Uterus (tissue), 4 donors: ENCODE data around the gene L1TD1. TPM values are rescaled to one million over a fixed set of nuclear protein-coding genes. Genes with fewer than 3 reads are reported as not detected.
"Not testable (repeated sequence)": the region's sequence is repeated elsewhere in the genome, so short reads cannot be mapped to it uniquely, and the experiment has no call there.

Source experiments
- DNase-seq, 2 donors: peaks; one replicate each; pipeline ENCODE4 v3.0.0-alpha.2; 2019 to 2020
- H3K27ac ChIP-seq, 2 donors: fragments of 200-600 bp; sonication (generic); 1 replicate in 1 of 2; 2 replicates in 1 of 2; pipeline ENCODE4 v1.5.1; 2016 to 2018
- H3K27me3 ChIP-seq, 2 donors: fragments of 200-600 bp; sonication (generic); one replicate each; pipeline ENCODE4 v1.5.1; 2018 to 2019; ENCODE audit warnings: control low read depth in 1 of 2
- H3K36me3 ChIP-seq, 2 donors: fragments of 200-600 bp; sonication (generic); one replicate each; pipeline ENCODE4 v1.5.1; 2019; ENCODE audit warnings: control low read depth in 1 of 2
- H3K4me1 ChIP-seq, 2 donors: fragments of 200-600 bp; sonication (generic); one replicate each; pipeline ENCODE4 v1.5.1; 2018 to 2019; ENCODE audit warnings: control low read depth in 1 of 2
- H3K4me3 ChIP-seq, 2 donors: fragments of 200-600 bp; sonication (generic); 1 replicate in 1 of 2; 2 replicates in 1 of 2; pipeline ENCODE4 v1.5.1; 2018 to 2019; ENCODE audit warnings: mild to moderate bottlenecking in 1 of 2
- H3K9me3 ChIP-seq, 2 donors: fragments of 200-600 bp; sonication (generic); one replicate each; pipeline ENCODE4 v1.5.1; 2019; ENCODE audit warnings: control low read depth in 1 of 2
- POLR2A ChIP-seq, 2 donors: fragments of 450-650 bp; IDR thresholded peaks; one replicate each; pipeline ENCODE4 v1.6.1; 2016; ENCODE audit warnings: antibody characterized with exemption in 2 of 2, mild to moderate bottlenecking in 1 of 2, moderate library complexity in 1 of 2
- intact Hi-C: fragments of 100-400 bp; cut with DNase I; formaldehyde crosslinking; loops from one replicate; pipeline ENCODE4 v1.15.1; 2023; ENCODE audit warnings: low total_unique reads
- total RNA-seq, 4 donors: library from RNA; depleted of rRNA in 3 of 4; stranded (reverse); fragments of >200 nt in 3 of 4; gene quantifications; one replicate each; pipeline versions ENCODE4 v1.1.0 to v1.2.4, GENCODE V29; 2014 to 2023
- TF ChIP-seq, protein P1 (sequence below), 4 experiments: fragments of 200-600 bp in 2 of 4; fragments of 450-650 bp in 2 of 4; sonication (generic) in 2 of 4; IDR thresholded peaks; one replicate each; pipeline ENCODE4 v1.5.1; 2016 to 2019; ENCODE audit warnings: antibody characterized with exemption in 4 of 4, mild to moderate bottlenecking in 2 of 4, moderate library complexity in 1 of 4
- donor health status: DM: yes; HTN: yes; CAD: no.

The L1TD1 gene
- total RNA-seq, 4 donors from 2014 or later: 0.40 to 4.5 TPM; not detected in 2

DNA sequence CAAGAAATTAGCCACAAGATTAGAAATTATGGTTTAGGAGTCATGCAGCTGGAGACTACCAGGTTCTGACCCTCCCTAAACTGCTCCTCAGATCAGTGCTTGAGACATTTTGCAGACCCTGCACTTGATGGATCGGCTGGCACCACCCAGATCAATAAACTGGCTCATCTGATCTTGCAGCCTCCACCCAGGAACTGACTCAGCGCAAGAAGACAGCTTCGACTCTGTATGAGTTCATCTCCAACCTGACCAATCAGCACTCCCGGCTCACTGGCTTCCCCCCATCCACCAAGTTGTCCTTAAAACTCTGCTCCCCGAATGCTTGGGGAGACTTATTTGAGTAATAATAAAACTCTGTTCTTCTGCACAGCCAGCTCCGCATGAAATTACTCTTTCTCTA, 40.0 kb downstream of the L1TD1 start:
- H3K4me1 ChIP-seq: no peaks in the 10 kb centered on the region
- H3K27ac ChIP-seq: no peak overlapping the region
- no peaks in the 10 kb centered on the region for H3K9me3 ChIP-seq
- intact Hi-C loops: no loop called here
- no peaks in the 10 kb centered on the region for H3K27me3 ChIP-seq
- TF ChIP-seq POLR2A (IDR thresholded peaks at IDR 0.05): no peak
- H3K4me3 ChIP-seq: no peak overlapping the region
- no peaks in the 10 kb centered on the region for H3K36me3 ChIP-seq
- no peak for DNase-seq

DNA sequence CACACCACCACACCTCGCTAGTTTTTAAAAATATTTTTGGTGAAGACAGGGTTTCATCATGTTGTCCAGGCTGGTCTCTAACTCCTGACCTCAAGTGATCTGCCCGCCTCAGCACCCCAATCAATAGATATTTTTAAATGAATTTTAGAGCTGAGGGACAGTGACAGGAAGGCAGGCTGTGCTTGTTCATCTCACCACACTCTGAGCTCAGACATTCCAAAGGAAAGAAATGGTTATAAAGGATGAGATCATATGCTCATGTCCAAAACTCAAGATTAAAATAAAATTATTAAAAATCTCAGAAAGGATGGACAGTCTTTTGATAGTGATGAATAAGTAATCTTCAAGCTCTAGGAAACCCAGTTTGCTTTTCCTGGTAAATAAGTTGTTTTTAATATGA, 40.9 kb downstream of the L1TD1 start:
- DNase-seq: no peak
- intact Hi-C loops: no loop called here
- TF ChIP-seq, protein P1, sequence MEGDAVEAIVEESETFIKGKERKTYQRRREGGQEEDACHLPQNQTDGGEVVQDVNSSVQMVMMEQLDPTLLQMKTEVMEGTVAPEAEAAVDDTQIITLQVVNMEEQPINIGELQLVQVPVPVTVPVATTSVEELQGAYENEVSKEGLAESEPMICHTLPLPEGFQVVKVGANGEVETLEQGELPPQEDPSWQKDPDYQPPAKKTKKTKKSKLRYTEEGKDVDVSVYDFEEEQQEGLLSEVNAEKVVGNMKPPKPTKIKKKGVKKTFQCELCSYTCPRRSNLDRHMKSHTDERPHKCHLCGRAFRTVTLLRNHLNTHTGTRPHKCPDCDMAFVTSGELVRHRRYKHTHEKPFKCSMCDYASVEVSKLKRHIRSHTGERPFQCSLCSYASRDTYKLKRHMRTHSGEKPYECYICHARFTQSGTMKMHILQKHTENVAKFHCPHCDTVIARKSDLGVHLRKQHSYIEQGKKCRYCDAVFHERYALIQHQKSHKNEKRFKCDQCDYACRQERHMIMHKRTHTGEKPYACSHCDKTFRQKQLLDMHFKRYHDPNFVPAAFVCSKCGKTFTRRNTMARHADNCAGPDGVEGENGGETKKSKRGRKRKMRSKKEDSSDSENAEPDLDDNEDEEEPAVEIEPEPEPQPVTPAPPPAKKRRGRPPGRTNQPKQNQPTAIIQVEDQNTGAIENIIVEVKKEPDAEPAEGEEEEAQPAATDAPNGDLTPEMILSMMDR (IDR thresholded peaks at IDR 0.05): no peak
- TF ChIP-seq POLR2A (IDR thresholded peaks at IDR 0.05): no peak
- Histone ChIP-seq H3K4me3 (no peak overlapping the region), H3K4me1 (no peaks in the 10 kb centered on the region), H3K36me3 (no peaks in the 10 kb centered on the region), H3K27me3 (no peaks in the 10 kb centered on the region), H3K9me3 (no peaks in the 10 kb centered on the region), H3K27ac (no peak overlapping the region)

DNA sequence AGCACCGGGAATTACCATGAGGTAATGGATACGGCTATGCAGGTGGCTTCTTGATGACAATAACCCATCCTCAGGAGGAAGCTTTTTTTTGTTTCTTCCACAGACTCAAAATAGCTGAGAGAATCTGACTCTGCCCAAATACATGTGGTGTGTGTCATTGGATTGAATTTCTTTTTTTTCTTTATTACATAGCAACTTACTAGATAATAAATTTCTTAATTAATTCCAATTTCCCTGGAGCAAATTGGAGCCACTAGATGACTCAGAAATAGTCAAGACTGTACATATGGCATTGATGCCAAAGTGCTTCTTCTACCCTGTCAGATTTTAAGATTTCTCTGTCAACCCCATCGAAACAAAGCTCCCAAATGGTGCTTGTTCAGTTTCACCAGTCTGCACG, 42.7 kb downstream of the L1TD1 start:
- H3K36me3 ChIP-seq: no peaks in the 10 kb centered on the region
- no peaks in the 10 kb centered on the region for H3K4me1 ChIP-seq
- H3K4me3 ChIP-seq: no peak overlapping the region
- TF ChIP-seq, protein P1 (IDR thresholded peaks at IDR 0.05): no peak
- TF ChIP-seq POLR2A (IDR thresholded peaks at IDR 0.05): no peak
- no peaks in the 10 kb centered on the region for H3K9me3 ChIP-seq
- H3K27ac ChIP-seq: no peak overlapping the region
- no peak for DNase-seq
- intact Hi-C loops: no loop called here
- H3K27me3 ChIP-seq: no peaks in the 10 kb centered on the region

DNA sequence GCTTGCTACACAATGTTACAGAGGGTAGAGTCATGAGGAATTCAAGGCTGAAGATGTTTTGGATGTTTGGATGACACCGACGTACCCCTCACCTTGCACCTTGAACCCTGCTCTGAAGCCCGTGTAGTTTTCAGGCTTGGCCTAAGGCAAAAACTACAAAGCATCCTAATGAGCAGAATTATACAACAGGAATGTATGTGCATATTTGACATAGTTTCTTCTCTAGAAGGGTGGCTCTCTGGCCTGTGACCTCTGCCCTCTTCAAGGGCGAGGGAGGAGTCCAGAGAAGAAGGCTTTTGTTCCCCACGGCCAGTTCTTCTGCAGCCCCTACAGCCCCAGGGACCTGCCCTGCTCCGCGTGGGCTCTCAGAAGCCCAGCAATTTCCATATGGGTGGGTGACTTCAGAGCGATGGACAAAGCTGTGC, 43.3 kb downstream of the L1TD1 start:
- H3K27ac ChIP-seq: no peak overlapping the region
- intact Hi-C loops: no loop called here
- no peak for TF ChIP-seq POLR2A (IDR thresholded peaks at IDR 0.05)
- TF ChIP-seq, protein P1 (IDR thresholded peaks at IDR 0.05): no peak

DNA sequence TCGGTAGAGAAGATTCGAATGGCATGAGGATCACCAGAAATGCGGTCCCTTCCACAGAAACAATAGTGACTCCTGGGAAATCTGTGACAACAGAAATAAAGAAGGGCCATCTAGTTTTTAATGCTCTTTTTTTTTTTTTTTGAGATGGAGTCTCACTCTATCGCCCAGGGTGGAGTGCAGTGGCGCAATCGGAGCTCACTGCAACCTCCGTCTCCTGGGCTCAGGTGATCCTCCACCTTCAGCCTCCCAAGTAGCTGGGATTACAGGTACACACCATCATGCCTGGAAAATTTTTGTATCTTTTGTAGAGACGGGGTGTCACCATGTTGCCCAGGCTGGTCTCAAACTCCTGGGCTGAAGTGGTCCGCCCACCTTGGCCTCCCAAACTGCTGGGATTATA, 43.9 kb downstream of the L1TD1 start:
- H3K36me3 ChIP-seq: no peaks in the 10 kb centered on the region
- no peaks in the 10 kb centered on the region for H3K4me1 ChIP-seq
- TF ChIP-seq, protein P1 (IDR thresholded peaks at IDR 0.05): no peak
- TF ChIP-seq POLR2A (IDR thresholded peaks at IDR 0.05): no peak
- H3K4me3 ChIP-seq: no peak overlapping the region
- intact Hi-C loops: no loop called here
- H3K27me3 ChIP-seq: no peaks in the 10 kb centered on the region
- H3K9me3 ChIP-seq: no peaks in the 10 kb centered on the region
- no peak for DNase-seq
- no peak overlapping the region for H3K27ac ChIP-seq

More for the DNA sequence above, 43.3 kb downstream of the L1TD1 start:
- Histone ChIP-seq H3K4me3 (no peak overlapping the region), H3K4me1 (no peaks in the 10 kb centered on the region), H3K36me3 (no peaks in the 10 kb centered on the region), H3K9me3 (no peaks in the 10 kb centered on the region), H3K27me3 (no peaks in the 10 kb centered on the region)
- DNase-seq: no peak

DNA sequence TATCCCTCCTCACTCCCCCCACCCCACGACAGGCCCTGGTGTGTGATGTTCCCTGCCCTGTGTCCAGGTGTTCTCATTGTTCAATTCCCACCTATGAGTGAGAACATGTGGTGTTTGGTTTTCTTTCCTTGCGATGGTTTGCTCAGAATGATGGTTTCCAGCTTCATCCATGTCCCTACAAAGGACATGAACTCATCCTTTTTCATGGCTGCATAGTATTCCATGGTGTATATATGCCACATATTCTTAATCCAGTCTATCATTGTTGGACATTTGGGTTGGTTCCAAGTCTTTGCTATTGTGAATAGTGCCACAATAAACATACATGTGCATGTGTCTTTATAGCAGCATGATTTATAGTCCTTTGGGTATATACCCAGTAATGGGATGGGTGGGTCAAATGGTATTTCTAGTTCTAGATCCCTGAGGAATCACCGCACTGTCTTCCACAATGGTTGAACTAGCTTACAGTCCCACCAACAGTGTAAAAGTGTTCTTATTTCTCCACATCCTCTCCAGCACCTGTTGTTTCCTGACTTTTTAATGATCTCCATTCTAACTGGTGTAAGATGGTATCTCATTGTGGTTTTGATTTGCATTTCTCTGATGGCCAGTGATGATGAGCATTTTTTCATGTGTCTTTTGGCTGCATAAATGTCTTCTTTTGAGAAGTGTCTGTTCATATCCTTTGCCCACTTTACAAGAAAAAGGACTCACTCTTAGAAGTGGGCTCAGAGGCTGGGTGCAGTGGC, 45.2 kb downstream of the L1TD1 start:
- H3K4me1 ChIP-seq, H3K4me3 ChIP-seq, H3K27ac ChIP-seq, intact Hi-C loops, H3K36me3 ChIP-seq, H3K9me3 ChIP-seq, H3K27me3 ChIP-seq, DNase-seq: not testable (repeated sequence)
